ENCODE results near the gene EXOC4.

Gene EXOC4

DNA sequence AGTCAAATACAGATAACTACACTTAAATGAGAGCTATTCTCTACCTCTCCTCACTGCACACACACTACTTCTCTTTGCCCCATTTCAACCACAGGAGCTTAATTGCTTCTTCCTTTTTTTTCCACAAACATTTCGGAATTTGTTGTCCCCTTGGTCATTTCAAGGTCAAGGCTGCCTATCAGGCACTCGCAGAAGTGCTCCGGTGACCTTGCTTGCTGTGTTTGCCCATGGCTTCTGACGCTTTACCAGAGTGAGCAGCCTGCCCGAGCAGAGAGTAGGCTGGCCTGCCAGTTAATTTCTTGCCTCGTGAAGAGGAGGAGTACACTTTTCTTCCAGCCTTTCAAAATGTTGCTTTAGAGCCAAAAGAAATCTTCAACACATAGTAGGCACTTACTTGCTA lies 577.2 kb downstream of the EXOC4 start:
- WGBS, 2 experiments (ENCODE audit: insufficient coverage in 2 of 2), result 90 to 95% methylated on average over 5 of the region's 6 CpGs

DNA sequence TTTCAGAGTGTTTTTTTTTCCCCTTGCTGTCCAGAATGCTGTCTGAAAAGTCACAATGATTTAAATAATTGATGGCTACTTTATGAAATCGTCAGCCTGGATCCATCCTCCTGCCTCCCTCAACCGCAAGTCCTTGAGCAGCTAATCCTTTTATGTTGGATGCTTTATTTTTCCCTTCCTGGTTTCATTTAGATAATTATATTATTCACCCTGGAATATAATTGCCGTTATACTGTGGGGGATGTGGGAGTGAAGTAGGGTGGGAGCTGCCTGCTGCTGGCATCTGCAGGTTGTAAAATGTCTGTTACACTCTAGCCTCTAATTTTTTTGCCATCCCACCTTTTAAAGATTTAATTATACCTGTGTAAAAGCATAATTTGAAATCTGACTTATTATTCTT lies 583.8 kb downstream of the EXOC4 start:
- WGBS, 2 experiments (ENCODE audit: insufficient coverage in 2 of 2), result no CpG with 5 or more reads among the region's 3 CpGs
- H3K9me3 ChIP-seq (ENCODE audit: control insufficient read depth, low read length), result no peaks in the 10 kb centered on the region
- H3K36me3 ChIP-seq (ENCODE audit: control insufficient read depth, insufficient read depth, low read length), result no peaks in the 10 kb centered on the region
- H3K4me3 ChIP-seq (ENCODE audit: extremely low read depth, insufficient read depth, low read length, poor library complexity, severe bottlenecking), result no peak overlapping the region
- H3K27ac ChIP-seq (ENCODE audit: low read depth, low read length, severe bottlenecking), result no peak overlapping the region
- H3K4me1 ChIP-seq (ENCODE audit: control insufficient read depth, insufficient read depth, low read length, poor library complexity, severe bottlenecking), result no peaks in the 10 kb centered on the region

More for the DNA sequence above, 577.2 kb downstream of the EXOC4 start:
- Histone ChIP-seq H3K9me3 (ENCODE audit: control insufficient read depth, low read length) (no peaks in the 10 kb centered on the region), H3K4me3 (ENCODE audit: extremely low read depth, insufficient read depth, low read length, poor library complexity, severe bottlenecking) (no peak overlapping the region), H3K4me1 (ENCODE audit: control insufficient read depth, insufficient read depth, low read length, poor library complexity, severe bottlenecking) (peaks cover 10% of the 10 kb centered on the region), H3K27ac (ENCODE audit: low read depth, low read length, severe bottlenecking) (no peak overlapping the region), H3K36me3 (ENCODE audit: control insufficient read depth, insufficient read depth, low read length) (no peaks in the 10 kb centered on the region)

DNA sequence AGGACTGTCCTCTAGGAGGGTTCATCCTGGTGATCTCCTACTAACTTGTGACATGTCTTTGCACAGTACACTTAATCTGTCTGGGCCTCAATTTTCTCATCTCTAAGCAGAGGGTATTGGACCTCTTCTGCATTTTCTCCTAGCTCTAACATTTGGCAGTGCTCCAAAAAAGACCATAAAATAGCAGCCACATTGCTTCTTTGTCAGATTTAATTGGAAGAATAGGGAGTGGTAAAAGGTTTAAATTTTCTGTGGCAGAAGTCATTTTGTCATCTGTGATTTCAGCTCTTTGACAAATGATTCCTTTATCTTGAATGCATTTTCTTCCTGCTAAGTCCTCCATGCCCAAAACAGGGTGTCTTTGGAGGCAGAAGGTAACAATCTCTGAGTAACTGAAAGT lies 584.3 kb downstream of the EXOC4 start:
- no peaks in the 10 kb centered on the region for H3K36me3 ChIP-seq (ENCODE audit: control insufficient read depth, insufficient read depth, low read length)

DNA sequence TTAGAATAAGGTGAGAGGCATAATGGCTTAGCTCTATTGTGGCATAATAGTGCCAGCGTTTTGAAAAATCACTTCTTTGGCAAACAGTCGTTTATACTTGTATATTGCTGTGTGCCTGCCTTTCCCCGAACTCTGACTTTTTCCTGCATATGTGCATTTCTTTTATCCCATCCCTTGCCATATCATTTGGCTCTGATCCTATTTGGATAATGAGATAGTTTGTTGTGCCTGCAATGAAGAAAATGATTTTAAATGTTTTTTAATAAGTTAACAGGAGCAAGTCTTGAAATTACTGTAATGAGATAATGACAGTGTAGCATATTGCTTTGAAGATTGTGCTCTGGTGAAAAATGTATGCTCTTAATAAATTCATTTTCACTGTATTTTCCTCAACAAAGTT lies 586.2 kb downstream of the EXOC4 start:
- WGBS, 2 experiments (ENCODE audit: insufficient coverage in 2 of 2), result 90 to 91% methylated on average over 2 to 3 of the region's 3 CpGs
- H3K4me3 ChIP-seq (ENCODE audit: extremely low read depth, insufficient read depth, low read length, poor library complexity, severe bottlenecking), result no peak overlapping the region
- H3K4me1 ChIP-seq (ENCODE audit: control insufficient read depth, insufficient read depth, low read length, poor library complexity, severe bottlenecking), result no peaks in the 10 kb centered on the region
- H3K9me3 ChIP-seq (ENCODE audit: control insufficient read depth, low read length), result no peaks in the 10 kb centered on the region
- no peak overlapping the region for H3K27ac ChIP-seq (ENCODE audit: low read depth, low read length, severe bottlenecking)
- H3K36me3 ChIP-seq (ENCODE audit: control insufficient read depth, insufficient read depth, low read length), result no peaks in the 10 kb centered on the region

More for the DNA sequence above, 584.3 kb downstream of the EXOC4 start:
- H3K9me3 ChIP-seq (ENCODE audit: control insufficient read depth, low read length), result no peaks in the 10 kb centered on the region
- no peak overlapping the region for H3K27ac ChIP-seq (ENCODE audit: low read depth, low read length, severe bottlenecking)
- no peak overlapping the region for H3K4me3 ChIP-seq (ENCODE audit: extremely low read depth, insufficient read depth, low read length, poor library complexity, severe bottlenecking)
- H3K4me1 ChIP-seq (ENCODE audit: control insufficient read depth, insufficient read depth, low read length, poor library complexity, severe bottlenecking), result no peaks in the 10 kb centered on the region

DNA sequence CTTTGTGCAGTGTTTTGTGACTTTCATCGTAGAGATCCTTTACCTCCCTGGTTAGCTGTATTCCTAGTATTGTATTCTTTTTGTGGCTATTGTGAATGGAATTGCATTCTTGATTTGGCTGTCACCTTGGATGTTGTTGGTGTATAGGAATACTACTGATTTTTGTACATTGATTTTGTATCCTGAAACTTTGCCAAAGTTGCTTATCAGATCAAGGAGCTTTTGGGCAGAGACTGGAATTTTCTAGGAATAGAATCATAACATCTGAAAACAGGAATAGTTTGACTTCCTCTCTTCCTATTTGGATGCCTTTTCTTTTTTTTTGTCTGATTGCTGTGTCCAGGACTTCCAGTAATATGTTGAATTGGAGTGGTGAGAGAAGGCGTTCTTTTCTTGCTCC lies 590.5 kb downstream of the EXOC4 start:
- Histone ChIP-seq H3K4me1 (ENCODE audit: control insufficient read depth, insufficient read depth, low read length, poor library complexity, severe bottlenecking) (no peaks in the 10 kb centered on the region), H3K9me3 (ENCODE audit: control insufficient read depth, low read length) (no peaks in the 10 kb centered on the region), H3K27ac (ENCODE audit: low read depth, low read length, severe bottlenecking) (no peak overlapping the region), H3K36me3 (ENCODE audit: control insufficient read depth, insufficient read depth, low read length) (no peaks in the 10 kb centered on the region), H3K4me3 (ENCODE audit: extremely low read depth, insufficient read depth, low read length, poor library complexity, severe bottlenecking) (no peak overlapping the region)
- no CpG with 5 or more reads among the region's 2 CpGs for WGBS, 2 experiments (ENCODE audit: insufficient coverage in 2 of 2)

DNA sequence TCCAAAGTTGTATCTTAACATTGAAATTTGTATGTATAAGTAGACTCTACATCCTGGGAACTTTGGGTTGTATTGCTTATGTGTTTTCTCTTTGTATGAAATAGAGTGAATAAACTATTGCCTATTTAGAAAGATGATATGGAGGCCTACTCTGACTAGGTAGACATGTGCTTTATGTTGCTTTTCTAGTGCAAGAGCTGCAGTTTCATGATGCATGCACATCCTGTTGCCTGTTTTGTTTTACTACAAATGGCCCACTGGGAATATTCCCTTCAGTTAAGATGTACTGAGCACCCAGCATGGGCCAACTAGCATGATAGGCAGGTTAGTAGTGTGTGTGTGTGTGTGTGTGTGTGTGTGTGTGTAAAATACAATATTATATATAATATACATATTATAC lies 592.1 kb downstream of the EXOC4 start:
- Histone ChIP-seq H3K4me3 (ENCODE audit: extremely low read depth, insufficient read depth, low read length, poor library complexity, severe bottlenecking) (no peak overlapping the region), H3K27ac (ENCODE audit: low read depth, low read length, severe bottlenecking) (no peak overlapping the region), H3K9me3 (ENCODE audit: control insufficient read depth, low read length) (no peaks in the 10 kb centered on the region), H3K36me3 (ENCODE audit: control insufficient read depth, insufficient read depth, low read length) (no peaks in the 10 kb centered on the region), H3K4me1 (ENCODE audit: control insufficient read depth, insufficient read depth, low read length, poor library complexity, severe bottlenecking) (no peaks in the 10 kb centered on the region)

DNA sequence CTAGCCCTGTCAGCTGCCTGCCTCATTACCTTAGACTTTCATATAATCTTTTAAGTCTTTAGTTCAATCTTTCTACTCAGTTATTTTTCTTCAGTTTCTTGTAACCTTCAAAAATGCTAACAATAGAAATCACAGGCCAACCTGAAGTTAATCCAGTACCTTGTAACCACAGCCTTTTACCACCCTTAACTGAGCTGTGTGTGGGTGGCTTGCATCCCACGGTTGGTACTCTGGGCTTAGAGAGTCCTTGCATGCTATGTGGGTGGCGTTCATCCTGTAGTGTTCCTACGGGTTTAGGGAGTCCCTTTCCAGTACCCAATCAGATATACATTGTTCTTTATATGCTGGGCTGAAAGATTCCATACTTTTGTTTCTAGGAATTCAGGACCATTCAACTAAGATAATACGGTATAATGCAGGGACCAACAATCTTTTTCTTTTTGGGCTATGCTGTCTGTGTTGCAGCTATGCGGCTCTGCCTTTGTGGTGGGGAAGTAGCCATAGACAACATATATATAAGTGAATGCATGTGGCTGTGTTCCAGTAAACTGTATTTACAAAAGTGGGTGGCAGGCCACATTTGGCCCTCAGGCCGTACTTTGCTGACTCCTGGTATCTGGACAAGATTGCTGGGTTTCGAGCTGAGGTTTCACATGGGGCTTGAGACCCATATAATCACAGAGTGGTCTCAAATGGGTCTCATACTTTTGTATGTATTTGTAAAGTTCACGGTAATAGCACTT lies 593.5 kb downstream of the EXOC4 start:
- 81 to 95% methylated on average over 3 to 4 of the region's 8 CpGs for WGBS, 2 experiments (ENCODE audit: insufficient coverage in 2 of 2)
- Histone ChIP-seq H3K9me3 (ENCODE audit: control insufficient read depth, low read length) (no peaks in the 10 kb centered on the region), H3K36me3 (ENCODE audit: control insufficient read depth, insufficient read depth, low read length) (no peaks in the 10 kb centered on the region), H3K27ac (ENCODE audit: low read depth, low read length, severe bottlenecking) (no peak overlapping the region), H3K4me3 (ENCODE audit: extremely low read depth, insufficient read depth, low read length, poor library complexity, severe bottlenecking) (no peak overlapping the region), H3K4me1 (ENCODE audit: control insufficient read depth, insufficient read depth, low read length, poor library complexity, severe bottlenecking) (no peaks in the 10 kb centered on the region)

DNA sequence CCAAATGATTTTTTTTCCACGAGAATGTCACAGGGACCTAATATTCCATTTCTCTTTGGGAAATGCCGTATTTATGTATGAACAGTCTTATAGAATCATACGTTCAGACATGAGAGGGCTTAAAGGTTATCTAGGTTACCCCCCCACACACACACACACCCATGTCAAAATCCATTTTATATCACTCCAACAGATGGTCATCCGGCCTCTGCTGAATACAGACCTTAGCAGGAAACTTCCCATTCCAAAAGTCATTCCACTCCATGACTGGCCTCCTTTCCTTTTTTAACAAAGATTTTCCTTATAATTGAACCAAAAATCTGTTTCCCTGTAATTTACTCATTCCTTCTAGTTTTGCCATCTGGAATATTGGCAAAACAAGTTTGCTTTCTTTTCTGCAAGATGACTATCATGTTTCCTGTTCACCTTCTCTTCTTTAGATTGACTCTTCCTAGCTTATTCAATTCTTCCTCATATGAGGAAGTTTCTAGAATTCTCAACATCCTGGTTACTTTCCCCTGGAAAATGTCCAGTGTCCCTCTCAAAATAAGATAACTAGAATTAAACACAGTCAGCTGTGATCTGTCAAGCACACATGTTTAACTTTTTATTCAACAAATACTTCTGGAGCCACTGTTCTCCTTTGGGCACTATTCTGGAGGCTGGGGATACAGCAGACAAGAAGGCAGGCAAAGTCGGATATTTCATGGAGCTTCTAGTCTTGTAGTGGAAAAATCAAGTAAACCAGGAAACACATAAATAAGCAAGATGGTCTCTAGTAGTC lies 597.8 kb downstream of the EXOC4 start:
- H3K9me3 ChIP-seq (ENCODE audit: control insufficient read depth, low read length), result no peaks in the 10 kb centered on the region
- H3K4me3 ChIP-seq (ENCODE audit: extremely low read depth, insufficient read depth, low read length, poor library complexity, severe bottlenecking), result no peak overlapping the region
- H3K4me1 ChIP-seq (ENCODE audit: control insufficient read depth, insufficient read depth, low read length, poor library complexity, severe bottlenecking), result peaks cover 10% of the 10 kb centered on the region
- no peak overlapping the region for H3K27ac ChIP-seq (ENCODE audit: low read depth, low read length, severe bottlenecking)
- WGBS, 2 experiments (ENCODE audit: insufficient coverage in 2 of 2), result 92 to 93% methylated on average over 2 of the region's 5 CpGs
- no peaks in the 10 kb centered on the region for H3K36me3 ChIP-seq (ENCODE audit: control insufficient read depth, insufficient read depth, low read length)

DNA sequence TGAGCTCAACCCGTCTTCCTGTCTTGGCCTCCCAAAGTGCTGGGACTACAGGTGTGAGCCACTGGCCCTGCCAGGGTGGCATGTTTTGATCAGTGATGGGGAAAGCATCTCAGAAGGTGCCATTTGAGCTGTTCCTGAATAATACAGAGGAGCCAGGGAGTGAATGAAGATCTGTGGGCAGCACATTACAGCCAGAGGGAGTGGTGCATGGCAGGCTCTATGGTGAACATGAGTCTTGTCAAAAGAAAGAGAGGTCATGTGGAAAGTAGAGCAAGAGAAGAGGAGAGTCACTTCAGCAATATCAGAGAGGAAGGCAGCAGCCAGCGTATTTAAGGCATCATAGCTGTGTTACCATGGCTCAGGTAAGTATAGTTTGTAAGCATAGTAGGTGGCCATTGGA lies 598.5 kb downstream of the EXOC4 start:
- no peak overlapping the region for H3K4me3 ChIP-seq (ENCODE audit: extremely low read depth, insufficient read depth, low read length, poor library complexity, severe bottlenecking)
- 90 to 94% methylated on average over 2 of the region's 2 CpGs for WGBS, 2 experiments (ENCODE audit: insufficient coverage in 2 of 2)
- H3K27ac ChIP-seq (ENCODE audit: low read depth, low read length, severe bottlenecking), result no peak overlapping the region
- no peaks in the 10 kb centered on the region for H3K36me3 ChIP-seq (ENCODE audit: control insufficient read depth, insufficient read depth, low read length)
- peaks cover 10% of the 10 kb centered on the region for H3K4me1 ChIP-seq (ENCODE audit: control insufficient read depth, insufficient read depth, low read length, poor library complexity, severe bottlenecking)
- H3K9me3 ChIP-seq (ENCODE audit: control insufficient read depth, low read length), result no peaks in the 10 kb centered on the region

DNA sequence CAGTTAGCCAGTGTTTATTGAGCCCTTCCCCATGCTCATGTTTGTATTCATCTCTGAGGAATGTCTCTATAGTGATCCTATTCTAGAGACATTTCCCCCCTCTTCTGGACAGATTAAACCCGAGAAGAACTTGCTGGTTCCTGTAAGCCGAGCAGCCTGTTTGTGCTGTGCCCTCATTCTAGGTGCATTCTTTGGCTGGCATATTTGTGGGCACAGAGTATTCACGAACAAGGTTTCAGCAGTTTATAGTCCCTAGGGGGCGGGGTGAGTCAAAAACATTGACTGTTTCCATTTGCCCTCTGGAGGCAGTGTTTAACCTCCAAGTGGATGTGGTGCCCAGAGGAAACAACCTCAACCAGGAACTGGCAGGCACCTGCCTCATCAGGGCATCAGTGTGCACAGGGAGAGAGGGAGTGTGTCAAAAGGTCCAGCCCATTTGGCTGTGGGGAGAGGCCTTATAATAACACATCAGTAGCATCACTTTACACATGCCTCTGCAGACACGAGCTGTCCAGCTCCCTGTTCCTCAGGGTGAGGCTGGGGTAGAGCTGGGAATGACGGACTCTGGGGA lies 600.9 kb downstream of the EXOC4 start:
- Histone ChIP-seq H3K36me3 (ENCODE audit: control insufficient read depth, insufficient read depth, low read length) (peaks cover 3% of the 10 kb centered on the region), H3K4me3 (ENCODE audit: extremely low read depth, insufficient read depth, low read length, poor library complexity, severe bottlenecking) (no peak overlapping the region), H3K9me3 (ENCODE audit: control insufficient read depth, low read length) (no peaks in the 10 kb centered on the region), H3K4me1 (ENCODE audit: control insufficient read depth, insufficient read depth, low read length, poor library complexity, severe bottlenecking) (peaks cover 10% of the 10 kb centered on the region), H3K27ac (ENCODE audit: low read depth, low read length, severe bottlenecking) (no peak overlapping the region)
- 60 to 74% methylated on average over 3 to 4 of the region's 6 CpGs for WGBS, 2 experiments (ENCODE audit: insufficient coverage in 2 of 2)

DNA sequence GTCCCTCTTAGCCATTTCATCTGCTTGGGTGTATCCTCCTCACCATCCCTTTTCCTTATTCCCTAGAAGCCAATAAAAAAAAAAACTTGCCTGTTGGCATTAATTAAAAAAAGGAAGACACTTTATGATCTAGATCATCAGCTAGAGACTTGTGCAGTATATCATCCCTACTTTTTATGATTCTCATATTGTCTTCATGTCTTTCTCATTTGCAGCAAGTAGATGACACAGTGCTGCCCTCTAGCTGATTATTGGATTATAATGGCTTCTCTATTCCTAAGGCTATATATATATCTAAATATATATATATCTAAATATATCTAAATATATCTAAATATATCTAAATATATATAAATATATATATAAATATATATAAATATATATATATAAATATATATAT lies 601.9 kb downstream of the EXOC4 start:
- Histone ChIP-seq H3K4me3 (ENCODE audit: extremely low read depth, insufficient read depth, low read length, poor library complexity, severe bottlenecking) (no peak overlapping the region), H3K4me1 (ENCODE audit: control insufficient read depth, insufficient read depth, low read length, poor library complexity, severe bottlenecking) (peaks cover 10% of the 10 kb centered on the region), H3K9me3 (ENCODE audit: control insufficient read depth, low read length) (no peaks in the 10 kb centered on the region), H3K36me3 (ENCODE audit: control insufficient read depth, insufficient read depth, low read length) (peaks cover 3% of the 10 kb centered on the region), H3K27ac (ENCODE audit: low read depth, low read length, severe bottlenecking) (no peak overlapping the region)
